ENCODE measurements around the gene RAB3B.
"Not testable (repeated sequence)": the region's sequence is repeated elsewhere in the genome, so short reads cannot be mapped to it uniquely, and the experiment has no call there.

RAB3B gene

GRCh38 chr1:51919684-51920083, 70.8 kb downstream of the RAB3B start:
- DNase-seq (ENCODE audit: low read depth in 3 of 3): no peak

GRCh38 chr1:51916587-51917405, 73.7 kb downstream of the RAB3B start:
- DNase-seq (ENCODE audit: low read depth in 3 of 3): no peak

GRCh38 chr1:51915951-51916350, 74.5 kb downstream of the RAB3B start:
- no peak for DNase-seq (ENCODE audit: low read depth in 3 of 3)

GRCh38 chr1:51912881-51913280, 77.6 kb downstream of the RAB3B start:
- DNase-seq (ENCODE audit: low read depth in 3 of 3): no peak

- no peak for DNase-seq (ENCODE audit: low read depth in 3 of 3)
These were observed 80.1 kb downstream of the RAB3B start for GRCh38 chr1:51910221-51911000.

GRCh38 chr1:51908499-51908898, 82.0 kb downstream of the RAB3B start:
- no peak for DNase-seq (ENCODE audit: low read depth in 3 of 3)

- no peak for DNase-seq (ENCODE audit: low read depth in 3 of 3)
These were observed 83.3 kb downstream of the RAB3B start for GRCh38 chr1:51907079-51907702.

- DNase-seq (ENCODE audit: low read depth in 3 of 3): no peak
These were observed 84.0 kb downstream of the RAB3B start for GRCh38 chr1:51906306-51907078.

GRCh38 chr1:51902456-51902855, 88.0 kb downstream of the RAB3B start:
- DNase-seq (ENCODE audit: low read depth in 3 of 3): no peak

- DNase-seq (ENCODE audit: low read depth in 3 of 3): no peak
These were observed 89.3 kb downstream of the RAB3B start for GRCh38 chr1:51901151-51901550.

- no peak for DNase-seq (ENCODE audit: low read depth in 3 of 3)
These were observed 91.5 kb downstream of the RAB3B start for GRCh38 chr1:51899022-51899421.

GRCh38 chr1:51898090-51898734, 92.3 kb downstream of the RAB3B start:
- DNase-seq (ENCODE audit: low read depth in 3 of 3): no peak

- no peak for DNase-seq (ENCODE audit: low read depth in 3 of 3)
These were observed 92.8 kb downstream of the RAB3B start for GRCh38 chr1:51897699-51898031.

GRCh38 chr1:51894748-51895147, 95.8 kb downstream of the RAB3B start:
- DNase-seq (ENCODE audit: low read depth in 3 of 3): not testable (repeated sequence)

- DNase-seq (ENCODE audit: low read depth in 3 of 3): peak; percentile 99 to 100 (median 99)
These were observed 111.7 kb downstream of the RAB3B start, which contains the start of gene NRDC for GRCh38 chr1:51878616-51879336. Gene NRDC (minus strand): TSS chr1:51878727. CDS start chr1:51878615, 112 bp downstream.

GRCh38 chr1:51878308-51878615, 112.2 kb downstream of the RAB3B start:
- peak in 1 of 3 experiments; percentile 4 for DNase-seq (ENCODE audit: low read depth in 3 of 3)

- no peak for DNase-seq (ENCODE audit: low read depth in 3 of 3)
These were observed 112.8 kb downstream of the RAB3B start for GRCh38 chr1:51877434-51878307.

- DNase-seq (ENCODE audit: low read depth in 3 of 3): no peak
These were observed 114.7 kb downstream of the RAB3B start for GRCh38 chr1:51875836-51876235.

- no peak for DNase-seq (ENCODE audit: low read depth in 3 of 3)
These were observed 115.2 kb downstream of the RAB3B start for GRCh38 chr1:51875291-51875772.

- not testable (repeated sequence) for DNase-seq (ENCODE audit: low read depth in 3 of 3)
These were observed 117.2 kb downstream of the RAB3B start for GRCh38 chr1:51873270-51873669.
